GM23338 (cell line): ENCODE data around the gene NHS. TPM values are rescaled to one million over a fixed set of nuclear protein-coding genes. Genes with fewer than 3 reads are reported as not detected.

ENCODE experiments used
- ATAC-seq: fragments of 200-7000 bp; cut with Tn5 transposase; 3 replicates; pipeline ENCODE4 v1.9.1; 2020
- DNase-seq: peaks from one replicate; pipeline ENCODE4 v3.0.0-alpha.2; 2015; ENCODE audit warnings: low spot score
- H2AFZ ChIP-seq: fragments of 200-600 bp; sonication (generic); 2 replicates; pipeline ENCODE4 v1.8.0; 2016; ENCODE audit warnings: antibody characterized with exemption, mild to moderate bottlenecking, moderate library complexity
- H3F3A ChIP-seq: fragments of 200-600 bp; sonication (generic); replicated peaks from 2 replicates; pipeline ENCODE4 v1.8.0; 2017; ENCODE audit warnings: antibody characterized with exemption, mixed run types, low read depth
- H3K27ac ChIP-seq: fragments of 200-600 bp; sonication (generic); 2 replicates; pipeline ENCODE4 v1.6.1; 2016; ENCODE audit warnings: low read depth
- H3K27me3 ChIP-seq: fragments of 200-600 bp; sonication (generic); 2 replicates; pipeline ENCODE4 v1.8.0; 2016; ENCODE audit warnings: mild to moderate bottlenecking, mixed run types, moderate library complexity; ENCODE audit not compliant: insufficient read depth
- H3K36me3 ChIP-seq: fragments of 200-600 bp; sonication (generic); 2 replicates; pipeline ENCODE4 v1.8.0; 2016; ENCODE audit warnings: mild to moderate bottlenecking; ENCODE audit not compliant: insufficient read depth
- H3K4me1 ChIP-seq: fragments of 200-600 bp; sonication (generic); 2 replicates; pipeline ENCODE4 v1.8.0; 2016; ENCODE audit warnings: mild to moderate bottlenecking, moderate library complexity; ENCODE audit not compliant: insufficient read depth
- H3K4me2 ChIP-seq: fragments of 200-600 bp; sonication (generic); 2 replicates; pipeline ENCODE4 v1.7.1; 2017; ENCODE audit warnings: mixed run types
- H3K4me3 ChIP-seq: fragments of 200-600 bp; sonication (generic); 2 replicates; pipeline ENCODE4 v1.6.1; 2016; ENCODE audit warnings: mixed run types
- H3K79me2 ChIP-seq: fragments of 200-600 bp; sonication (generic); replicated peaks from 2 replicates; pipeline ENCODE4 v1.8.0; 2017; ENCODE audit warnings: mild to moderate bottlenecking; ENCODE audit not compliant: insufficient read depth
- H3K9me2 ChIP-seq: fragments of 200-600 bp; sonication (generic); 2 replicates; pipeline ENCODE4 v1.8.0; 2017; ENCODE audit not compliant: insufficient read depth
- H4K20me1 ChIP-seq: fragments of 200-600 bp; sonication (generic); replicated peaks from 2 replicates; pipeline ENCODE4 v1.8.0; 2017; ENCODE audit warnings: mild to moderate bottlenecking; ENCODE audit not compliant: insufficient read depth
- H3K27ac Mint-ChIP-seq: 2 replicates; pipeline ENCODE4 v1.8.0; 2020; ENCODE audit warnings: inconsistent platforms, mild to moderate bottlenecking, moderate library complexity, mixed read lengths
- H3K27me3 Mint-ChIP-seq: 3 replicates; pipeline ENCODE4 v1.8.0; 2022; ENCODE audit warnings: low read depth, mild to moderate bottlenecking, moderate library complexity, mixed read lengths, inconsistent platforms; ENCODE audit not compliant: insufficient read depth, poor library complexity
- H3K36me3 Mint-ChIP-seq: 3 replicates; pipeline ENCODE4 v1.8.0; 2021; ENCODE audit warnings: low read depth, mild to moderate bottlenecking, inconsistent platforms, moderate library complexity, mixed read lengths
- H3K4me1 Mint-ChIP-seq: 3 replicates; pipeline ENCODE4 v1.8.0; 2020; ENCODE audit warnings: mild to moderate bottlenecking, inconsistent platforms, mixed read lengths
- H3K4me3 Mint-ChIP-seq: 3 replicates; pipeline ENCODE4 v1.8.0; 2021; ENCODE audit warnings: moderate library complexity, mild to moderate bottlenecking, inconsistent platforms, mixed read lengths
- H3K9me3 Mint-ChIP-seq: 3 replicates; pipeline ENCODE4 v1.8.0; 2020; ENCODE audit warnings: moderate library complexity, mild to moderate bottlenecking, inconsistent platforms, mixed read lengths
- CREB1 ChIP-seq: fragments of 250-450 bp; sonication (Bioruptor Pico); IDR thresholded peaks from 2 replicates; pipeline ENCODE4 v1.5.0; 2020; ENCODE audit warnings: low read depth, mild to moderate bottlenecking, moderate library complexity
- CTCF ChIP-seq, 2 experiments: fragments of 200-600 bp in 1 of 2; sonication (generic) in 1 of 2; conservative IDR thresholded peaks; 2 replicates each; pipeline versions ENCODE4 v1.5.1 to v1.6.1; 2016 to 2017; ENCODE audit warnings: antibody characterized with exemption in 2 of 2, low read depth in 2 of 2, mild to moderate bottlenecking in 2 of 2, moderate library complexity in 1 of 2
- ETS1 ChIP-seq: IDR thresholded peaks from 2 replicates; pipeline ENCODE4 v1.6.1; 2016; ENCODE audit warnings: antibody characterized with exemption
- EZH2phosphoT487 ChIP-seq: fragments of 200-600 bp; sonication (generic); IDR thresholded peaks from one replicate; pipeline ENCODE4 v1.8.1; 2018; ENCODE audit warnings: antibody characterized with exemption; ENCODE audit not compliant: unreplicated experiment
- JUNB ChIP-seq: IDR thresholded peaks from one replicate; pipeline ENCODE4 v1.6.1; 2016; ENCODE audit warnings: antibody characterized with exemption; ENCODE audit not compliant: unreplicated experiment
- NANOG ChIP-seq: IDR thresholded peaks from 2 replicates; pipeline ENCODE4 v1.6.1; 2016; ENCODE audit warnings: antibody characterized with exemption, borderline replicate concordance
- POLR2AphosphoS5 ChIP-seq: IDR thresholded peaks from 2 replicates; pipeline ENCODE4 v1.6.1; 2016; ENCODE audit warnings: antibody characterized with exemption, low read depth
- REST ChIP-seq: IDR thresholded peaks from one replicate; pipeline ENCODE4 v1.6.1; 2018; ENCODE audit warnings: antibody characterized with exemption; ENCODE audit not compliant: unreplicated experiment
- STAT1 ChIP-seq: IDR thresholded peaks from one replicate; pipeline ENCODE4 v1.6.1; 2016; ENCODE audit warnings: antibody characterized with exemption; ENCODE audit not compliant: unreplicated experiment
- ZNF114 ChIP-seq: fragments of 250-450 bp; sonication (Bioruptor Pico); IDR thresholded peaks from 2 replicates; pipeline ENCODE4 v1.5.0; 2020; ENCODE audit warnings: mild to moderate bottlenecking, moderate library complexity
- ZNF331 ChIP-seq: fragments of 250-450 bp; sonication (Bioruptor Pico); IDR thresholded peaks from 2 replicates; pipeline ENCODE4 v1.5.0; 2020; ENCODE audit warnings: low read depth, mild to moderate bottlenecking, moderate library complexity
- ZNF462 ChIP-seq: fragments of 250-450 bp; sonication (Bioruptor Pico); IDR thresholded peaks from 2 replicates; pipeline ENCODE4 v1.5.0; 2020; ENCODE audit warnings: mild to moderate bottlenecking, moderate library complexity
- polyA plus RNA-seq: library from polyadenylated mRNA; unstranded; fragments of >200 nt; fragmentation: Nextera tagmentation; extraction: Ambion mirVana; gene quantifications from 2 replicates; pipeline ENCODE4 v1.2.1, GENCODE V29; 2016
- total RNA-seq: library from RNA; depleted of rRNA; stranded (reverse); fragments of >200 nt; shearing (Covaris generic); gene quantifications from 2 replicates; pipeline ENCODE4 v1.2.3, GENCODE V29; 2014

Gene NHS
- total and polyA plus RNA-seq, 2 experiments from 2014 or later: 1.8 to 8.2 TPM

GRCh38 chrX:17594693-17595092, 219.7 kb downstream of the NHS start (continued):
- no peak for TF ChIP-seq ZNF462 (CRISPR knock-in tag)
- no peak for TF ChIP-seq ZNF114 (CRISPR knock-in tag)

GRCh38 chrX:17595456-17596035, 220.5 kb downstream of the NHS start:
- H3K9me2 ChIP-seq: no peaks in the 10 kb centered on the region
- no peaks in the 10 kb centered on the region for H3K27me3 ChIP-seq
- H3K4me1 ChIP-seq: peaks cover 6% of the 10 kb centered on the region
- no peak overlapping the region for H3K27ac Mint-ChIP-seq
- H3K9me3 Mint-ChIP-seq: no peaks in the 10 kb centered on the region
- no peak overlapping the region for H3K4me3 Mint-ChIP-seq
- H3K27ac ChIP-seq: no peak overlapping the region
- H2AFZ ChIP-seq: no peak overlapping the region
- H3K79me2 ChIP-seq: no peaks in the 10 kb centered on the region
- DNase-seq (no peak), ATAC-seq (no peak)
- no peaks in the 10 kb centered on the region for H3K36me3 ChIP-seq
- H4K20me1 ChIP-seq: no peaks in the 10 kb centered on the region
- H3K4me2 ChIP-seq: no peak overlapping the region
- H3K36me3 Mint-ChIP-seq: no peaks in the 10 kb centered on the region
- H3K27me3 Mint-ChIP-seq: peaks cover 2% of the 10 kb centered on the region
- H3K4me3 ChIP-seq: no peak overlapping the region
- H3K4me1 Mint-ChIP-seq: peaks cover 10% of the 10 kb centered on the region
- no peaks in the 10 kb centered on the region for H3F3A ChIP-seq
- TF ChIP-seq CTCF (conservative IDR thresholded peaks at IDR 0.05; ENCODE audit: low read depth in 2 of 2): no peak
- no peak for TF ChIP-seq NANOG
- TF ChIP-seq CREB1 (CRISPR knock-in tag): no peak
- TF ChIP-seq ZNF331 (CRISPR knock-in tag): no peak
- TF ChIP-seq POLR2AphosphoS5: no peak
- no peak for TF ChIP-seq REST
- TF ChIP-seq ZNF114 (CRISPR knock-in tag): no peak
- TF ChIP-seq JUNB: no peak
- TF ChIP-seq STAT1: no peak
- TF ChIP-seq ETS1: no peak
- no peak for TF ChIP-seq EZH2phosphoT487
